Tibial nerve (tissue), 4 donors: ENCODE measurements around the gene LSM10.

Source experiments
- EP300 ChIP-seq, 2 donors: sonication (generic); formaldehyde crosslinking; IDR thresholded peaks; one replicate each; pipeline ENCODE4 v1.6.1; 2017; ENCODE audit warnings: antibody characterized with exemption in 2 of 2, mild to moderate bottlenecking in 1 of 2
- POLR2A ChIP-seq, 2 donors: fragments of 450-650 bp; IDR thresholded peaks; one replicate each; pipeline ENCODE4 v1.6.1; 2017; ENCODE audit warnings: antibody characterized with exemption in 2 of 2, mild to moderate bottlenecking in 2 of 2, moderate library complexity in 2 of 2
- TF ChIP-seq, protein P1 (sequence below), 5 experiments: fragments of 200-600 bp in 3 of 5; fragments of 450-650 bp in 2 of 5; sonication (generic) in 3 of 5; IDR thresholded peaks; one replicate each; pipeline ENCODE4 v1.5.1; 2016 to 2019; ENCODE audit warnings: antibody characterized with exemption in 5 of 5, mild to moderate bottlenecking in 3 of 5, moderate library complexity in 2 of 5

DNA sequence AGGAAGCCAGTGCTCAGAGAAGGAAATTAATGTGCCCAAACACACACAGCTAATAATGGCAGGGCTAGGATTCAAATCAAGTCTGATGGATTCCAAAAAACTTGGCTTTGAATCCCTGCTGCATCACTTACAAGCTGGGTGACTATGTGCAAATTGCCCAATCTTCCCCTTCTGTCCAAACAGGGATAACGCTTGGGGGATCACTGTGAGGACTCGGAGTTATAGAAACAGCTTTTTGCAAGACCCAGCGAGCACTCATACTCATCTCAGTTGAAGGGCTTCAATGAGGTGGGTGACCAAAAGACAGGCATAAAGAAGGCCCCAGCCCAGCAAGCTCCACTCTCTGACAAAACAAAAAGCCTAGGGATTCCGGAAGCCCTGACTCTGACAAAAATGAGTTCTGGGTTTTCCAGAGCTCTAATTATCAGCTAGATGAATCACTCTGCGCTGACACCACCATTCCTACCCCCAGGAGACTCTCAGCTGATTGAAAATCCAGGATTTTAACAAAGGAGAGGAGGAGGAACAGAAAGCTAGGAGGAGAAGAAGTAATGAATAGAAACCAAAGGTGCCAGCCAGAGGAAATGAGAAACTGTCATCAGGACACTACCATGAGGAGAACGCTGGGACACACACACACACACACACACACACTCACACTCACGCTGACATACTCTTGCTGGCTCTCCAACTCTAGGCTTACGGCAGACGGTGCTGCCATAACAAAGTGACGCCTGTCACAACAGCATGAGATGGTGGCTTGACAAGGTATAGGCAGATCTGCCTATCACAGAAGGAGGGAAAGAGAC, 10.4 kb downstream of the LSM10 start:
- TF ChIP-seq, protein P1, sequence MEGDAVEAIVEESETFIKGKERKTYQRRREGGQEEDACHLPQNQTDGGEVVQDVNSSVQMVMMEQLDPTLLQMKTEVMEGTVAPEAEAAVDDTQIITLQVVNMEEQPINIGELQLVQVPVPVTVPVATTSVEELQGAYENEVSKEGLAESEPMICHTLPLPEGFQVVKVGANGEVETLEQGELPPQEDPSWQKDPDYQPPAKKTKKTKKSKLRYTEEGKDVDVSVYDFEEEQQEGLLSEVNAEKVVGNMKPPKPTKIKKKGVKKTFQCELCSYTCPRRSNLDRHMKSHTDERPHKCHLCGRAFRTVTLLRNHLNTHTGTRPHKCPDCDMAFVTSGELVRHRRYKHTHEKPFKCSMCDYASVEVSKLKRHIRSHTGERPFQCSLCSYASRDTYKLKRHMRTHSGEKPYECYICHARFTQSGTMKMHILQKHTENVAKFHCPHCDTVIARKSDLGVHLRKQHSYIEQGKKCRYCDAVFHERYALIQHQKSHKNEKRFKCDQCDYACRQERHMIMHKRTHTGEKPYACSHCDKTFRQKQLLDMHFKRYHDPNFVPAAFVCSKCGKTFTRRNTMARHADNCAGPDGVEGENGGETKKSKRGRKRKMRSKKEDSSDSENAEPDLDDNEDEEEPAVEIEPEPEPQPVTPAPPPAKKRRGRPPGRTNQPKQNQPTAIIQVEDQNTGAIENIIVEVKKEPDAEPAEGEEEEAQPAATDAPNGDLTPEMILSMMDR (IDR thresholded peaks at IDR 0.05), result peak in 1 of 5 experiments; percentile 4
- TF ChIP-seq POLR2A (IDR thresholded peaks at IDR 0.05) (no peak), EP300 (IDR thresholded peaks at IDR 0.05) (no peak)
